ENCODE results near the gene PTGER1.
"Not testable (repeated sequence)": the region's sequence is repeated elsewhere in the genome, so short reads cannot be mapped to it uniquely, and the experiment has no call there.

The PTGER1 gene, protein sequence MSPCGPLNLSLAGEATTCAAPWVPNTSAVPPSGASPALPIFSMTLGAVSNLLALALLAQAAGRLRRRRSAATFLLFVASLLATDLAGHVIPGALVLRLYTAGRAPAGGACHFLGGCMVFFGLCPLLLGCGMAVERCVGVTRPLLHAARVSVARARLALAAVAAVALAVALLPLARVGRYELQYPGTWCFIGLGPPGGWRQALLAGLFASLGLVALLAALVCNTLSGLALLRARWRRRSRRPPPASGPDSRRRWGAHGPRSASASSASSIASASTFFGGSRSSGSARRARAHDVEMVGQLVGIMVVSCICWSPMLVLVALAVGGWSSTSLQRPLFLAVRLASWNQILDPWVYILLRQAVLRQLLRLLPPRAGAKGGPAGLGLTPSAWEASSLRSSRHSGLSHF

DNA sequence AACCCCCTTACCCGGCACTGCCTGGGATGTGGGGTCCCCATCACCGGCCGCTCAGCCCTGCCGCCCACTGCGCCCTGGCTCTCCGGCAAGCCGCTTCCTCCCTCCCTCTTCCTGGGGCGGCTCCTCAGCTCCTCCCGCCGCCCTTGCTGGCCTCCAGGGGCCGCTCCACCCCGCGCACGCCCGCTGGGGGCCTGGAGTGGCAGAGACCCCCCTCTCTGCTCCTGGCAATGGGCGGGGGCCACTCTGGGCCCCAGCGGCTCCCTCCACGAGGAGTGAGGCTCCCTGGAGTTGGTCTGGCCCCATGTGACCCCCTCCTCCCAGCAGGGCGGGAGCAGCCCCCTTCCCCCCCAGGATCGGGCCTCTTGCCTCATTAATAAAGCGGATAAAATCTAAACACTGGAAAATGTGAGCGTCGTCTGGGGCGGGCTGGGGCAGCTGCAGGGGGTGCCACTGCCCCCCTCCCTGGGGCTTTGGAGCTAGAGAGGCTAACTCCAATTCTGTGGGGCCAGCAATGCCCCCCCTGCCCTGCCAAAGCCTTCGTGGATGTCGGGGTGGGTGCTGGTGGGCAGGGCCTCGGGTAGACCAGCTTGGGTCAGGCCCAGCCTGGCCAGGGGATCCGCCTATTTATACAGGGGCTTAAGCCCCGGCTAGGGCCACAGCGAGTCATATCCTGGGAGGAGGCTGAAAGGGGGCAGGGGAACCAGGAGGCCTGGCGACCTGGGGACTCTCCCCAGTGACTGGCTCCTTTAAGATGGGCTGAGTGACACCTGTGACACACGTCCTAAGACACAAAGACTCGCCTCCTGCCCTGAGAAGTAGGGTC, at the start of gene PTGER1:
Gene PTGER1, minus strand, starts transcription at position 104 of the 823 bp plus-strand sequence. CDS start 1,034 bp downstream, outside the sequence.
- peak; percentile 36 for DNase-seq

DNA sequence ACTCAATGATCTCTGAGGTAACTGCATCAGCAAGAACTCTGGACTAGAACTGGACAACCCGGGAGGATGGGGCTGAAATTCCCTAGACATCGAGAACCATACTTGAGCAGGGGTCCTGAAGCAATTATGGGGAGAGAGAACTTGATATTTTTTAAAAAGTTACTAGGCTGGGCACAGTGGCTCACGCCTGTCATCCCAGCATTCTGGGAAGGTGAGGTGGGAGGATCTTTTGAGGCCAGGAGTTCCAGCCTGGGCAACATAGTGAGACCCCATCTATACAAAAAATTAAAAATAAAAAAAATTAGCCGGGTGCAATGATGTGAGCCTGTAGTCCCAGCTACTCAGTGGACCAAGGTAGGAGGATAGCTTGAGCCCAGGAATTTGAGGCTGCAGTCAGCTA, 45.4 kb upstream of the PTGER1 start:
- no peak for DNase-seq

DNA sequence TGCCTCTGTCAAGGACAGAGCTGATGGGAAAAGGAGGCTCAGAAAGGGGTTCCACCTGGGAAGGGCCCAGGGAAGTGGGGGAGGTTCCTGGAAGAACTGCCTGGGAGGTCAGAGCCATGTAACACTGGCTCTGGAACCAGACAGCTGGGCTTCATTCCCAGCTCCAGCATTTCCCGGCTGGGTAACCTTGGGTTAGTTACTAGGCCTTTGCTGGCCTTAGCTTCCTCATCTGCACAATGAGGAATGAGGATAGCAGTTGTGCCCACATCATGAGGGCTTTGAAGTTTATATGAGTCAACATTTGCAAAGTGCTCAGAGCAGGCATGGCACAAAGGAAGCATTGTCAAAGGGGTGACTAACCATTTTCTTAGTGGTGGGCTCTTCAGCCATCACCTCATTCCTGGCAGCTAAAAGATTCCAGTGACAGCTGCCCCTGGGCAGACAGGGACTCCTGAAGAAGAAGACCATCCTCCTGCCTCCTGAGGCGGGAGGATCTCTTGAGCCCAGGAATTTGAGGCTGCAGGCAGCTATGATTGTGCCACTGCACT, 44.8 kb upstream of the PTGER1 start:
- DNase-seq, result peak; percentile 31

DNA sequence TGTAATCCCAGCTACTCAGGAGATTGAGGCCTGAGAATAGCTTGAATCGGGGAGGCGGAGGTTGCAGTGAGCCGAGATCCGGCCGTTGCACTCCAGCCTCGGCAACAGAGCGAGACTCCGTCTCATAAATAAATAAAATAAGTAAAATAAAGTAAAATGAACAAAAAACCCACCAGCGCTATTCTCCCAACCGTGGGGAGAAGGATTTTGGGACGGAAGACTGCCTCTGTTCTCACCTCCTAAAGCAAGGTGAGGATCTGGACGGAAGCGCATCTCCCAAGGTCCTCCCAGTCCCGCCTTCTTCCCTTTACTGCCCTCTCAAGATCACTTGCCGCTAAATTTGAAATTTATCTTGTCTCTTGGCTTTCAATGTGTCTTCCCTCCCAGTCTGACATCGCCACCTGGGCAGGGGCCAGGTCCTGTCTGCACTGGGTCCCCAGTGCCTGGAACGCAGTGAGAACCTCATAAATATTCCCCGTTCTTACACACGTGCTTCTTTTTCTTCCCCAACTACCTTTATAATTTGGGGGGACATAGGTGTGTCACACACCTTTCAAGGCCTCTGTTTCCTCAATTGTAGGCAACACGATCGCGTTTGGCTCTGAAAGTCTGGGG, 44.2 kb upstream of the PTGER1 start:
- no peak for DNase-seq

DNA sequence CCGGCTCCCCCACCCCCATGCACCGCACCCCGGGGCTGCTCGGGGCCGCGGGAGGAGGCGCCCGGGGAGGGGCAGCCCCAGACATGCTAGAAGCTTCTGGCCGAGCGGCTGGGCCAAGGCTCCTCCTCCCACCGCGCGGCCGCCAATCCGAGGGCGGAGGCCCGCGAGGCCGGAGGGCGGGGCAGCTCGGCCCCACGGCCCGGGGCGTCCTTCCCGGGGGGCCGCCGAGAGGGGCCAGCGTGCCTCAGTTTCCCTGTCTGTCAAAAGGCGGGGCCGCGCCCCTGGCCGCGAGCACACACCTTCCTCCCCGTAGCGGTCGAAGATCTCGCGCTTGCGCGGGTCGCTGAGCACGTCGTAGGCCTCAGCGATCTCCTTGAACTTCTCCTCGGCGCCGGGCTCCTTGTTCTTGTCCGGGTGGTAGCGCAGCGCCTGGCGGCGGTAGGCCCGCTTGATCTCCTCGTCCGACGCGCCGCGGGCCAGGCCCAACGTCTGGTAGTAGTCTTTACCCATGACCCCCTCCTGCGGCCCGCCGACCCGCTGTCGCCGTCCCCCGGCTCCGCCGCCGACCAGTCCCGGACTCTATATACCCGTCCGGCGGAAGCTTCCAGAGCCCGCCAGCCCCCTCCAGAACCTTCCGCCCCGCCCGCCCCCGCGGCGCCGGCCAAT, 42.8 kb upstream of the PTGER1 start, which contains the start of gene DNAJB1:
Gene DNAJB1, minus strand, starts transcription at position 558 of the 666 bp plus-strand sequence. Its CDS starts 48 bp downstream, at position 510.
- DNase-seq, result peak; percentile 79

DNA sequence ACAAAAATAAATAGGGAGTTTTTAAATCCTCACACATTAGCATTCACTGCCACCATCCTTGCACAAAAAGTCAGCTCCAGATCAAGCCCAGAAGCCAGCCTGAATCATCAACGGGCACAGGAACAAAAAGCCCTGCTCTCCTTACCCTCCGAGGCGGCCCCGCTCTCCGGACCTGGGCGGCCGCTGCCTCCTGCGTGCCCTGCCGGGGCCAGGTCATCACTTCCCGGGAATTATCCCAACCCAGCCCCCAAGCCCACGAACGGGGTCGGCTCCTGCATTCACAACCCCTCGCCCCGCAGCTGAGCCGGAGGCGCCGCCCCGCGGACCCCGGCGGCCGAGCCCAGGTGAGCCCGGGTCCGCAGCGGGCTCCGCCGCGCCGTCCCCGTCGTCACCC, 42.3 kb upstream of the PTGER1 start:
- DNase-seq, result no peak

DNA sequence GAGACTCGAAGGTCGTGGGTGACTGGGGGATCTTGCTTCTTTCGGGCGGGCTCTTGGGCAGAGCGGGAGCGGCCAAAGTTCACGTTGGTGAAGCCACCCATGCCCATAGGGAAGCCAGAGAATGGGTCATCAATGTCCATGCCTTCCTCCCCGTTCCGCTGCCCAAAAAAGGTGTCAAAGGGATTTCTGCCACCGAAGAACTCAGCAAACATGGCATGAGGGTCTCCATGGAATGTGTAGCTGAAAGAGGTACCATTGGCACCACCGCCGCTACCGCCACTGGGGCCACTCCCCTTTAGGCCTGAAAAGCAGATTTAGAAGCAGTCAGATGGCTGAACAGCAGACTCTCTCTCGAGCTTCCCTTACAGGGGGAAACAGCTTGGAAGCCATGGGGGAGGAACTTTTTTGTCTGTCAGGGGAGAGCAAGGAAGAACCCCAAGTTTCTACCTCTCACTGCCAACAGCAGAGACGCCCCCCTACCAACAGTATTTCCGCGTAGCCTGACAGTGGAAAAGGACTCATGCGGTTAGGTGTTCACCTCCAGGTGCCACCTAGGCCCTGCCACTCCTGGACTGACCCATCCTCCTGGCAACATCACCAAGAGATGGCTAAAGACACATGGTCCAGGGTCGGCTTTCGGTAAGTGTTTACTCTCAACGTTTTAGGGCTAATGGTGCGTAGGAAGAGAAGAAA, 41.7 kb upstream of the PTGER1 start:
- DNase-seq, result peak; percentile 49

DNA sequence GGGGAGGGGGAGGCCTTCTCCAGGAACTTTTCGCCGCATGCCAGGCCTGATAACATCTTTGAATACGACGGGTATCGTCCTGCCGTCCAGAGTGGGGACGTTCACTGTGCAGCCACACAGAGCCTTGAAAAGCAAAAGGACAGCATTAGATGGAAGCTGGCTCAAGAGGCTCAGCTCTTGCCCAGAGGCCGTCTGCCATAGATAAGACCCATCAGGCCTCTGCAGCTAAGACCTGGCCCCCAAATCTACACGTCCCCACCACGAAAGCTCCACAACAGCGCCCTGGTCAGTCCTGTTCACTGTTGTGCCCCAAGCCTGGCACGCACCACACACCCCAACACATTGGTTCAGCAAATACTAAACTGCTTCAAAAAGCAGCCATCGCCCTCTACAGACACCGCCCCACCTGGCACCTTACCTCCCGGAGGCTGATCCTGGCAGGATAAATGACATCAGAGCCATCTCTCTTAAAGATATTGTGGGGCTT, 40.9 kb upstream of the PTGER1 start:
- peak; percentile 34 for DNase-seq

DNA sequence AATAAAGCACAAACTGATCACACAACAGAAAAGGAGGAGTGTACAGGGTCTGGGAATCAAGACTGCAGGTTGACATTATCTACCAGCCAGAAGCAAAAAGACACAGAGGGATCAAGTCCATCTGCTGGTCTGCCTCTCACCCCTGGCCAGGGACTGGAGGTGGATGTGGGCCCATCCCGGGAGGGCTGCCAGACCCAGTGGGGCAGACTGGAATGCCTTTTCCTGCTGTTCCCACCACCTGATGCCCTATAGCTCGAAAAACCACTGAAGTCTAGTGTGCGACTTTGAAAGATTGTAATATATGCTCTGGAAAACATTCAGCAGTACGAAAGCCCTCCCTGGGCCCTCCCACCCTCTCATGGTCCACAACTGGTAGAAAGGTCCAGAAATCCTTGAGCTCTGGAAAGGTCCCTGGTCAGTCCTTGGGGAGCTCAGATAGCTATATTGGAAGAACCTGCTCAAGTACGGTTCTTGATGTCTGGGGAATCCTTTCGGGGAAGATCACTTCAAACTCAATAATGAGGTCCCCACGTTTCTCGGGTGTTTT, 40.4 kb upstream of the PTGER1 start:
- peak; percentile 28 for DNase-seq

DNA sequence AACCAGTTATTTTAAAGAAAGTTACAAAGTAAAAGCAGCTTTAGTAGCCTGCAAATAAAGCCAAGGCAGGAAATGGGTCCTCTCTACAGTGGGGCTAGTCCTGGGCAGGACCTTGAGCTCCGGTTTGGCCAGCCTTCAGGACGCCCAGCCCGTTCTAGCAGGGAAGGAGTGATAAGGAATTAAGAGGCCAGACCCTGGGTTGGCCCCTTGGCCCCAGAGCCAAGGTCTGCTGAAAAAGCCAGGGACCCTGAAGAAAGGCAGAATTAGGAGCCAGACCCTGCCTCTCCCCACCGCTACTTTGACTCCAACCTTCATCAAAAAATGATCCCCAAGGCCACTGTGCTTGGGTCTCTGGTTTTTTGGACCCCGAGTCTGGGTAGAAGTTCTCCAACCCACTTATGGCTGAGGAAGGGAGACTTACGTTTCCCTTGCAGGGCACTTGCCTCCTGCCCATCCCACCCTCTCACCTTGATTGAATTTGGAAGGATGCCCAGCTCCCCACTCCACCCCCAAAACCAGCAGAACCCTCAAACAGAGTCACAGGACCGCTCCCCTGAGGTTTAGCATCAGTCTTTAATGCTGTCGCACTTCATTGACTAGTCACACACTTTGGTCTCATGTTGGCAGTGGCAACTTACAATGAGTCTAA, 39.2 kb upstream of the PTGER1 start:
- peak; percentile 46 for DNase-seq

DNA sequence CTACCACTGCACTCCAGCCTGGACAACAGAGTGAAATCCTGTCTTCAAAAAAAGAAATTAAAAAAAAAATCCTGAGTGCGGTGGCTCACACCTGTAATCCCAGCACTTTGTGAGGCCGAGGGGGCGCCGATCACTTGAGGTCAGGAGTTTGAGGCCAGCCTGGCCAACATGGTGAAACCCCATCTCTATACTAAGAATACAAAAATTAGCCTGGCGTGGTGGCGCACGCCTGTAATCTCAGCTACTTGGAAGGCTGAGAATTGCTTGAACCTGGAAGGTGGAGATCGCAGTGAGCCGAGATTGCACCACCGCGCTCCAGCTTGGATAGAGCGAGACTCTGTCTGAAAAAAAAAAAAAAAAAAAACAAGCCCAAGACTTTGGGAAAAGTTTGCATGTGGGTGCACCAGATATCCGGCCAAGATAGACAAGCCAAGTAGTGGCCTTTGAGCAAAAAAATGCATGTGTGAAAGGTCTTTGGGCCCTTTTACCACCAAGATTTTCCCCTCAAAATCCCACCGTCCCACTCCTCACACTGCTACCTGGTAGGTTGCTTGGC, 37.3 kb upstream of the PTGER1 start:
- DNase-seq, result peak; percentile 48

DNA sequence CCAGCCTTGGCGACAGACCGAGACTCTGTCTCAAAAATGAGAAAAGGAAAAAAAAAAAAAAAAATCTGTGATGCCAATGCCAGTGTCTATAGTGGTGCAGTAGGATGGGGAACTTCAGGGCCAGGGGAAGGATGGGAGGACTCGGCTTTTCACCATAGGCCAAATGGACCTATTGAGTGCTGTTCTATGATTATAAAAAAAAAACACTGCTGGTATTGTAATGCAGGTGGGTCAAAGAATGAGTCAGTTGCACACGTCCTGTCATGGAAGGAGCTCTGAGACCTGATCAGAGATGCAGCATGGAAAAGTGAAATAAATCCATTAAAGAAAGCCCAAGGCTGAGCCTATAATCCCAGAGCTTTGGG, 36.1 kb upstream of the PTGER1 start:
- peak; percentile 21 for DNase-seq

DNA sequence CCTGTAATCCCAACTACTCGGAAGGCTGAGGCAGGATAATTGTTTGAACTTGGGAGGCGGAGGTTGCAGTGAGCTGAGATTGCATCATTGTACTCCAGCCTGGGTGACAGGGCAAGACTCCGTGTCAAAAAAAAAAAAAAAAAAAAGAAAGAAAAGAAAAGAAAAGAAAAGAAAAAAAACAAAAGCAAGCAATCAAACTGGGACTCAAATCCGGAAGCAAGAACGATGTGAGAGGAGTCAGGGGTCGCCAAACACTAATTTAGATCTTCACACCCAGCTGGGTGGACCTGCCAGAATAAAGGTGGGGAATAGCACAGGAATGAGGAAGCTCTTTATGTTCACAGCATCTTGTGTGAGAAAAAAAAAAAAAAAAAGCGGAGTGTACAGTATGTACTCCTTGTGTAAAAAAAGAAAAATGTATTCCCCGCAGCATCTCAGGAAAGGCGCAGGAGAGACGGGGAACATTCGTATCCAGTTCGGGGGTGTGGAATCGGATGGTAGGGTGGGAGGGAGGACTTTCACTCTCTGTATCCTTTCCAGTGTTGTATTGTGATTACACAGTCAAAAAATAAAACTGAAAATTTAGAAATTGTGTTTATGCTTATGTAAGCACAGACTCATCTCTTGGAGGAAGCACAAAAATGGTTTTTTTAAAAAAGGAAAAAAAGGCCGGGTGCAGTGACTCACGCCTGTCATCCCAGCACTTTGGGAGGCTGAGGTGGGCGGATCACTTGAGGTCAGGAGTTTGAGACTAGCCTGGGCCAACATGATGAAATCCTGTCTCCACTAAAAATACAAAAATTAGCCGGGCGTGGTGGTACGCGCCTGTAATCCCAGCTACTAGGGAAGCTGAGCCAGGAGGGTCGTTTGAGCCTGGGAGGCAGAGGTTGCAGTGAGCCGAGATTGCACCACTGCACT, 35.4 kb upstream of the PTGER1 start:
- DNase-seq, result peak; percentile 29

DNA sequence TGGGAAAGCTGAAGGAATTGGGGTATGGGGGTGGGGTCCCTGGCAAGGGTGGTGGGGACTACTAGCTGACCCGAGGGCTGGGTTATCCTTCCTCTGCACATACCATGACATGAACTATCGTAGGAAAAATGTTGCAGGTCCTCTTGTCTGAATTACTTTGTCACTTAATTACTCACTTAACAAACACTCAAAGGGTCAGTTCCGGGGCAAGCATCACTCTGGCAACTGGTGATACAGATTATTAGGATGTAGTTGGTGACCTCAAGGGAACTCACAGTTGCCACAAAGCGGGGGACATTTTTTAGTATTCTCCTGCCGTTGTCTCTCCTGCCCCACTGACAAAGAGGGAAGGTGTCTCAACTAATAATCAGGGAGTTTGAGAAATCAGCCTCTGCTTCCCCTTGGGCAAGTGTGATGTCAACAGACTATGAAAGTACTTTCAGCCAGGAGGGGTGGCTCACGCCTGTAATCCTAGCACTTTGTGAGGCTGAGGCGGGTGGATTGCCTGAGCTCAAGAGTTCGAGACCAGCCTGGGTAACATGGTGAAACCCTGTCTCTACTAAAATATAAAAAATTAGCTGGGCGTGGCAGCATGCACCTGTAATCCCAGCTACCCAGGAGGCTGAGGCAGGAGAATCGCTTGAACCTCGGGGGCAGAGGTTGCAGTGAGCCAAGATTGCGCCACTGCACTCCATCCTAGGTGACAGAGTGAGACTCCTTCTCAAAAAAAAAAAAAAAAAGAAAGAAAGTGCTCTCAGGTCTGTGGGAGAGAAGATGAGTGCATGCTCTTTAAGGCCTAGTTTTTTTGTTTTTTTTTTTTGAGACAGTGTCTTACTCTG, 32.8 kb upstream of the PTGER1 start:
- DNase-seq, result peak; percentile 27

DNA sequence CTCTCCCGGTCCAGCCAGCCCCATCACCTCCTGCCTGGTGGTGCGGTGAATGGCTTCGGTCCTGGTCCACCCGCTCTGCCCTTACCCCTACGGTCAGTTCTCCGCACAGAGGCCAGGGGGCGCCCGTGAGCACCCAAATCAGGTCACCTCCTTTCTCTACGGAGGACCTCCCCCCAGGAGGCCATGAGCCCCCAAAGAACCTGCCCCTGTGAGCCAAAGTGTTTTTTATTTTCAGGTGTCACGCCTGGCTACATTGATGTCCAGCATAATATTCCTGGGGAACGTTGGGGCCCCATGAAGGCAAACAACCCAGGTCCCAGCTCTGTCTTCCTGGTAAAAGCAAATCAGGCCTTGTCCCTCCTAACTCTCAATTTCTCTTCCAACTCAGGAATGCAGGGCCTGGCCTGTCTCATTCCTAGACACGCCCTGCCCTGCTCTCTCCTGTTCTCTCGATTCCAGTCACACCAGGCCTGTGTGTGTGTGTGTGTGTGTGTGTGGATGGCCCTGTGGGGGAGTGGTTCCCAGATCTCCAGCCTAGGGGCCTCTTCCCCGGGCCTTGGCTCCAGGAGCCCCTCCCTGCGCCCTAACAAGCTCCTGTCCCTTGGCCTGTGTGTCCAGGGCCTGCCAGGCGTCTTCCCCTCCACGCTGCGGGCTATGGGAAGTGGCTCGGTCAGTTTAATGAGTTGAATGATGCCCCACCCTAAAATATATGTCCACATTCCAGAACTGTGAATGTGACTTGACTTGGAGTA, 30.5 kb upstream of the PTGER1 start:
- peak; percentile 79 for DNase-seq

DNA sequence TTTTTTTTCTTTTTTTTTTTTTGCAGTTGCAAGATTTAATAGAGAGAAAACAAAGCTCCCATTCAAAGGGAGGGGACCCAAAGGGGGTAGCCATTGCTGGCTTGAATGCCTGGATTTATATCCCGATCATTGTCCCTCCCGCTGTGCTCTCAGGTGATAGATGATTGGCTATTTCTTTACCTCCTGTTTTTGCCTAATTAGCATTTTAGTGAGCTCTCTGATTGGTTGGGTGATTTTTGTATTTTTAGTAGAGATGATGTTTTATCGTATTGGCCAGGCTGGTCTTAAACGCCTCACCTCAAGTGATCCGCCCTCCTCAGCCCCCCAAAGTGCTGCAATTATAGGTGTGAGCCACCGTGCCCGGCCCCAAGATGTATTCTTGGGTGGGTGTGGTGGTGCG, 29.4 kb upstream of the PTGER1 start:
- DNase-seq, result not testable (repeated sequence)

DNA sequence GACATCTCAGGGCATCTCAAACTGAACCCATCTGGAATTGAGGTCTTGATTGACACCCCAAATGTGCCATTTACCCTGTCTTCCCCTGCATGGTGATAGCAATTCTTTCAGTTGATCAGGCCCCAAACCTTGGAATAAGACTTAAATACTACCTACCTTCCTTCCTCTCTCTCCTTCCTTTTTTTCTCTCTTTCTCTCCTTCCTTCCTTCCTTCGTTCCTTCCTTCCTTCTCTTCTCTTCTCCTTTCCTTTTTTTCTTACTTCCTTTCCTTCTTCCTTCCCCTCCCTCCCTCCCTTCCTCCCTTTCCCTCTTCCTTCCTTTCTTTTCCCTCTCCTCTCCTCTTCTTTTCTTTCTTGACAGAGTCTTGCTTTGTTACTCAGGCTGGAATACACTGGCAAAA, 28.1 kb upstream of the PTGER1 start:
- no peak for DNase-seq

Data from CD4-positive, alpha-beta T cell treated with Interleukin-21 for 1 hour (primary cell).